Cardiac fibroblast (primary cell): ENCODE data around the gene USH2A.

ENCODE experiments used
- DNase-seq, 2 donors: peaks; one replicate each; pipeline versions ENCODE4 v3.0.0 to v3.0.0-alpha.2; 2010; ENCODE audit warnings: low read depth in 2 of 2
- H3K4me3 ChIP-seq, 2 donors: replicated peaks in 1 of 2; 1 replicate in 1 of 2; 2 replicates in 1 of 2; pipeline ENCODE4 v1.5.1; 2011; ENCODE audit warnings: low read depth in 2 of 2, low read length in 2 of 2, mild to moderate bottlenecking in 2 of 2, moderate library complexity in 1 of 2
- CTCF ChIP-seq: IDR thresholded peaks from one replicate; pipeline ENCODE4 v1.5.1; 2011; ENCODE audit warnings: low read depth, mild to moderate bottlenecking, low read length, inconsistent platforms

Gene USH2A

GRCh38 chr1:215681041-215681440, 742.2 kb downstream of the USH2A start:
- H3K4me3 ChIP-seq, result no peak overlapping the region
- no peak for DNase-seq
- no peak for TF ChIP-seq CTCF

- TF ChIP-seq CTCF, result no peak
- DNase-seq, result no peak
- no peak overlapping the region for H3K4me3 ChIP-seq
Measured at GRCh38 chr1:215679231-215679630, 744.0 kb downstream of the USH2A start.

GRCh38 chr1:215677112-215677511, 746.1 kb downstream of the USH2A start:
- TF ChIP-seq CTCF, result no peak
- H3K4me3 ChIP-seq, result no peak overlapping the region
- DNase-seq, result no peak

GRCh38 chr1:215673943-215674342, 749.3 kb downstream of the USH2A start:
- H3K4me3 ChIP-seq, result no peak overlapping the region
- no peak for TF ChIP-seq CTCF
- no peak for DNase-seq

GRCh38 chr1:215672482-215672881, 750.8 kb downstream of the USH2A start:
- H3K4me3 ChIP-seq, result no peak overlapping the region
- no peak for TF ChIP-seq CTCF
- DNase-seq, result no peak

- H3K4me3 ChIP-seq, result no peak overlapping the region
- DNase-seq, result peak in 1 of 2 donors; percentile 12
- TF ChIP-seq CTCF, result no peak
Measured at GRCh38 chr1:215669806-215670491, 753.3 kb downstream of the USH2A start.

GRCh38 chr1:215667761-215668160, 755.5 kb downstream of the USH2A start:
- no peak overlapping the region for H3K4me3 ChIP-seq
- no peak for DNase-seq
- no peak for TF ChIP-seq CTCF
